ENCODE results near the gene ARMC9.

The ARMC9 gene

GRCh38 chr2:231198291-231199173, at the start of gene ARMC9:
Gene ARMC9, plus strand, starts transcription at chr2:231198631. Its CDS starts 7,608 bp downstream, at chr2:231206239.
- Histone ChIP-seq H3K36me3 (ENCODE audit: insufficient read depth) (no peaks in the 10 kb centered on the region), H4K20me1 (ENCODE audit: insufficient read depth) (no peaks in the 10 kb centered on the region), H2AFZ (ENCODE audit: low read depth) (peak within 1 kb of the TSS; percentile 99), H3K27ac (no peak within 1 kb of the TSS), H3K4me3 (IDR thresholded peaks at IDR 0.05; ENCODE audit: insufficient read depth, low read depth, low read length) (peak within 1 kb of the TSS; percentile 89), H3K4me1 (ENCODE audit: low read depth, poor library complexity, severe bottlenecking) (peaks cover 4% of the 10 kb centered on the region), H3K4me2 (peak within 1 kb of the TSS; percentile 52), H3K9ac (no peak within 1 kb of the TSS), H3K27me3 (ENCODE audit: insufficient read depth, low read depth) (no peaks in the 10 kb centered on the region), H3K79me2 (ENCODE audit: insufficient read depth, low read depth) (no peaks in the 10 kb centered on the region)
- TF ChIP-seq CTCF (conservative IDR thresholded peaks at IDR 0.05; ENCODE audit: low read depth, low read length), result no peak

- H3K4me1 ChIP-seq (ENCODE audit: low read depth, poor library complexity, severe bottlenecking), result no peaks in the 10 kb centered on the region
- H3K4me2 ChIP-seq, result no peak overlapping the region
- H3K4me3 ChIP-seq (IDR thresholded peaks at IDR 0.05; ENCODE audit: insufficient read depth, low read depth, low read length), result no peak overlapping the region
- H4K20me1 ChIP-seq (ENCODE audit: insufficient read depth), result no peaks in the 10 kb centered on the region
- H3K36me3 ChIP-seq (ENCODE audit: insufficient read depth), result 0 out of 2 replicates have a peak, but pooled peaks cover 2% of the 10 kb centered on the region
- H2AFZ ChIP-seq (ENCODE audit: low read depth), result no peak overlapping the region
- H3K9ac ChIP-seq, result no peak overlapping the region
- H3K27ac ChIP-seq, result no peak overlapping the region
- H3K79me2 ChIP-seq (ENCODE audit: insufficient read depth, low read depth), result no peaks in the 10 kb centered on the region
- TF ChIP-seq CTCF (conservative IDR thresholded peaks at IDR 0.05; ENCODE audit: low read depth, low read length), result no peak
- H3K27me3 ChIP-seq (ENCODE audit: insufficient read depth, low read depth), result no peaks in the 10 kb centered on the region
These were observed 45.5 kb upstream of the ARMC9 start for GRCh38 chr2:231152800-231153557.

- Histone ChIP-seq H3K36me3 (ENCODE audit: insufficient read depth) (0 out of 2 replicates have a peak, but pooled peaks cover 4% of the 10 kb centered on the region), H3K27ac (no peak overlapping the region), H3K4me2 (no peak overlapping the region), H3K79me2 (ENCODE audit: insufficient read depth, low read depth) (no peaks in the 10 kb centered on the region), H4K20me1 (ENCODE audit: insufficient read depth) (no peaks in the 10 kb centered on the region), H3K9ac (no peak overlapping the region), H3K4me1 (ENCODE audit: low read depth, poor library complexity, severe bottlenecking) (no peaks in the 10 kb centered on the region), H3K27me3 (ENCODE audit: insufficient read depth, low read depth) (no peaks in the 10 kb centered on the region), H3K4me3 (IDR thresholded peaks at IDR 0.05; ENCODE audit: insufficient read depth, low read depth, low read length) (no peak overlapping the region), H2AFZ (ENCODE audit: low read depth) (no peak overlapping the region)
- TF ChIP-seq CTCF (conservative IDR thresholded peaks at IDR 0.05; ENCODE audit: low read depth, low read length), result no peak
These were observed 39.1 kb upstream of the ARMC9 start for GRCh38 chr2:231159306-231159705.

GRCh38 chr2:231160701-231161100, 37.7 kb upstream of the ARMC9 start:
- no peak overlapping the region for H3K4me3 ChIP-seq (IDR thresholded peaks at IDR 0.05; ENCODE audit: insufficient read depth, low read depth, low read length)
- H3K4me2 ChIP-seq, result no peak overlapping the region
- no peaks in the 10 kb centered on the region for H4K20me1 ChIP-seq (ENCODE audit: insufficient read depth)
- TF ChIP-seq CTCF (conservative IDR thresholded peaks at IDR 0.05; ENCODE audit: low read depth, low read length), result no peak
- H3K9ac ChIP-seq, result no peak overlapping the region
- H3K79me2 ChIP-seq (ENCODE audit: insufficient read depth, low read depth), result no peaks in the 10 kb centered on the region
- H3K27ac ChIP-seq, result no peak overlapping the region
- H3K27me3 ChIP-seq (ENCODE audit: insufficient read depth, low read depth), result no peaks in the 10 kb centered on the region
- no peak overlapping the region for H2AFZ ChIP-seq (ENCODE audit: low read depth)
- H3K4me1 ChIP-seq (ENCODE audit: low read depth, poor library complexity, severe bottlenecking), result no peaks in the 10 kb centered on the region
- peaks cover 6% of the 10 kb centered on the region; the same call in 1 of the 2 replicates for H3K36me3 ChIP-seq (ENCODE audit: insufficient read depth)
